HEK293T (cell line): Measurements from ENCODE around the gene PNMA8B.

Experiments
- FOXK2 ChIP-seq: fragments of 450-650 bp; IDR thresholded peaks from 2 replicates; pipeline ENCODE4 v1.6.1; 2016; ENCODE audit warnings: mild to moderate bottlenecking
- FOXM1 ChIP-seq: fragments of 450-650 bp; IDR thresholded peaks from 2 replicates; pipeline ENCODE4 v1.6.1; 2017; ENCODE audit warnings: mild to moderate bottlenecking, borderline replicate concordance
- SUZ12 ChIP-seq: fragments of 450-650 bp; IDR thresholded peaks from 2 replicates; pipeline ENCODE4 v1.6.1; 2016; ENCODE audit warnings: mild to moderate bottlenecking

DNA sequence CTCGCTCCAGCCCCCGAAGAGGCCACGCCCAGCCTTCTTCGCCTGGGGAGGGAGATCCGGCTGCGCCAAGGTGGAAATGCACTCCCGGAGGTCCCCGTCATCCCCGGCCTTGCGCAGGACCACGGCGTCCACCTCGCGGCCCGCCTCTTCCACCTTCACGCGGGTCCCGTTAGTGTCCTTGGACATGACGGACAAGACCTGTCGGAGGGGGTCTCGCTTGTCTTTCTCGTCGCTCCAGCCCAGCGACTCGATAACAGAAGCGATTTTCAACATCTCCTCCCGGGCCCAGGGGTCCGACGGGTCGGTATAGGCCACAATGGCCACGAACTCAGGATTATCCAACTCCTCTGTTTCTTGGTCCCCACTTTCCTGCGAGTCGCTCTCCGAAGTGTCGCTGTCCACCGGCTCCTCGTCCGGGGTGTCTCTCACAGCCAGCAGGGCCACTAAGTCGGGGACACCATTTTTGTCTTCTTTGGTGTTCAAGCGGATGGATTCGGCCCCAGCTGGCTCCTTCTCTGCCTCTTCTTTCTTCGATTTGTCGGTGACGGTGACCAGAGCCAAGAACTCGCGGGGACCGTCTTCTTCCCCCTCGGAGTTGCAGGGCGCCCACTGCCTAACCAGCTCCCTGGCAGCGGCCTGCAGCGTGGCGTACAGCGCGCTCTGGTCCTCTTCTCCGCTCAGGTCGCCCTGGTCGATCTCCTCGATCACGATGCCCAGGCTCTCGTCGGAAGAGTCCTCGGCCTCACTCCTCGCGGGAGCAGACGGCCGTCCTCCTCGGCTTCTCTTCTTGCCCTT lies 1.3 kb downstream of the PNMA8B start:
- TF ChIP-seq SUZ12 (no peak), FOXM1 (no peak), FOXK2 (no peak)
